Ishikawa (cell line): Measurements from ENCODE around the gene SATB1.

Experiments used
- CEBPB ChIP-seq: IDR thresholded peaks from 2 replicates; pipeline ENCODE4 v1.6.1; 2012
- CREB1 ChIP-seq: IDR thresholded peaks from 2 replicates; pipeline ENCODE4 v1.6.1; 2012; ENCODE audit warnings: low read depth
- EGR1 ChIP-seq: IDR thresholded peaks from 2 replicates; pipeline ENCODE4 v1.6.1; 2012
- EP300 ChIP-seq: IDR thresholded peaks from 2 replicates; pipeline ENCODE4 v1.6.1; 2012; ENCODE audit warnings: borderline replicate concordance
- MAX ChIP-seq: IDR thresholded peaks from 2 replicates; pipeline ENCODE4 v1.6.1; 2012
- REST ChIP-seq: IDR thresholded peaks from 2 replicates; pipeline ENCODE4 v1.6.1; 2012; ENCODE audit warnings: low read depth, mild to moderate bottlenecking
- TAF1 ChIP-seq: IDR thresholded peaks from 2 replicates; pipeline ENCODE4 v1.6.1; 2012; ENCODE audit warnings: low read depth, mild to moderate bottlenecking
- TEAD4 ChIP-seq: IDR thresholded peaks from 2 replicates; pipeline ENCODE4 v1.6.1; 2012

GRCh38 chr3:18409266-18409665 lies 15.9 kb downstream of the SATB1 start:
- TF ChIP-seq EP300: no peak
- no peak for TF ChIP-seq EGR1
- no peak for TF ChIP-seq CREB1
- TF ChIP-seq MAX: no peak
- TF ChIP-seq TAF1: no peak
- TF ChIP-seq REST: no peak
- no peak for TF ChIP-seq CEBPB
- TF ChIP-seq TEAD4: no peak
